ENCODE results near the gene ALG3.

ALG3 gene

DNA sequence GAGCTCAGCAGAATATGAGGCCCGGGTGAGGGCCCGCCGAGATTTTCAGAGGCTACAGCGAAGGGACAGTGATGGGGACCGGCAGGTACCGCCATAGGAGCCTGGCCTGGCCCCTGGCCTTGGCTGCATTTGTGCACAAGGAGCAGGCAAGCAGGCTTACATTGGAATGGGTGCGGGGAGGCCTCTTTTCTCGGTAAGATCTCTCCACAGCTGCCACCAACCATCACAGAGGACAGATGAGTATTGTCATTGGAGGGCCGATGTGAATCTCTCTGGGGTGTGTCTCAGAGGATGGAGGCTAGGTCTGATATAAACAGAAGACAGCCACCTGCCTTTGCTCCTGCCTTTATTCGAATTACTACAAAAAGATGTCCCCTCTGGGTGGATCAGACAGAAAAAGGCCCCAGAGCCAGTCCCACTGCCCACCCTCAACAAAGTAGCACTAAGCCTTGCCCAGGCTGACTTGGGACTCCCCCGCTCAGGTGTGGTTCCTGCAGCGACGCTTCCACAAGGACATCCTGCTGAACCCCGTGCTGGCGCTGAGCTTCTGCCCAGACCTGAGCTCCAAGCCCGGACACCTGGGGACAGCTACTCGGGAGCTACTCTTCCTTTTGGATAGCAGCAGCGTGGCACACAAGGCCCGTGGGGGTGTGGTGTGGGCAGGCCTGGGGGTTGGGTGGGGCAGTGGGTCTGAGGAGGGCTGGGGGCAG, 13.9 kb downstream of the ALG3 start:
- DNase-seq, result no peak

DNA sequence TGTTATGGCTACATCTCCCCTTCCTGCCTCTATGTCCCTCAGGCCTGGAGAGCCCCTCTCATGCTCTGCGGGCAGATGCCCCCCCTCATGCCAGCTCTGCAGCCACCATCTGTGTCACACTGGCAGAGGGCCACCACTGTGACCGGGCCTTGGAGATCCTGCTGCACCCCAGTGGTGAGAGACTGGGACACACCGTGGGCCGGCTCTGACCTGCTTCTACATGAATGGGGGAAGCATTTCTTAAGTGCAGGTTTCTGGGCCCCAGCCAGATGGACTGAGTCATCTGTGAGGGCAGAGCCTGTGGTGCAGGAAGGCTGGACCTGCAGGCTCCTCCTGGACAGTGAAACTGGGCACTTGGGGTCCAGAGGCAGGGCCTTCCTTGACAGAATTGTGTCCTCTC, 14.5 kb downstream of the ALG3 start:
- no peak for DNase-seq

DNA sequence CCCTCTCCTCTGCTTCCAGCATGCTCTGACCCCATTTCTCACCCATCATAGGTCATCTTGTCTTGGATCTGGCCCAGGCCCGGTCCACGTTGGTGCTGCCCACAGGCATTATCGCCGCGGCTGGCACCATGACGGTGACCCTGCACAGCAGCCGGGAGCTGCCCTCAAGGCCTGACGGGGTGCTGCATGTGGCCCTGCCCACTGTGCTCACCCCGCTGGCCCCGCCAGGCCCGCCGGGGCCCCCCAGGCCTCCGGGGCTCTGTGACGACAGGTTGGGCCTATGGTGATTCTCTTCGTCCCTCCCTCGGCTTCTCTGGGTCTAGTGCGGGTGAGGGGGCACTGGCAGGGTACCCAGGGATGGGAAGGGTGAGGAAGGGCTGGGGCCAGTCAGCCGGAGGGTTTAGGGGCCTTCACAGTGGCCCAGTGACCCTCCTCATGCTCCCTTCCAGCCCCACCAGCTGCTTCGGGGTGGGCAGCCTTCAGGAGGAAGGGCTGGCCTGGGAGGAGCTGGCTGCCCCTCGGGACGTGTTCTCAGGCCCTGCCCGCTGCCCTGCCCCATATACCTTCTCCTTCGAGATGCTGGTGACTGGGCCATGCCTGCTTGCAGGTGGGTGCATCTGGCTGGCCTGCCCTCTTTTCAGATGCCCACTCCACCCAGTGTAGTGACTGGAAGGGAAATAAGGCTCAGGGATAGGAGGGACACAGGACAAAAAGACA, 15.5 kb downstream of the ALG3 start:
- DNase-seq, result no peak

GRCh38 chr3:184231671-184232070, 17.1 kb downstream of the ALG3 start:
- no peak for DNase-seq

DNA sequence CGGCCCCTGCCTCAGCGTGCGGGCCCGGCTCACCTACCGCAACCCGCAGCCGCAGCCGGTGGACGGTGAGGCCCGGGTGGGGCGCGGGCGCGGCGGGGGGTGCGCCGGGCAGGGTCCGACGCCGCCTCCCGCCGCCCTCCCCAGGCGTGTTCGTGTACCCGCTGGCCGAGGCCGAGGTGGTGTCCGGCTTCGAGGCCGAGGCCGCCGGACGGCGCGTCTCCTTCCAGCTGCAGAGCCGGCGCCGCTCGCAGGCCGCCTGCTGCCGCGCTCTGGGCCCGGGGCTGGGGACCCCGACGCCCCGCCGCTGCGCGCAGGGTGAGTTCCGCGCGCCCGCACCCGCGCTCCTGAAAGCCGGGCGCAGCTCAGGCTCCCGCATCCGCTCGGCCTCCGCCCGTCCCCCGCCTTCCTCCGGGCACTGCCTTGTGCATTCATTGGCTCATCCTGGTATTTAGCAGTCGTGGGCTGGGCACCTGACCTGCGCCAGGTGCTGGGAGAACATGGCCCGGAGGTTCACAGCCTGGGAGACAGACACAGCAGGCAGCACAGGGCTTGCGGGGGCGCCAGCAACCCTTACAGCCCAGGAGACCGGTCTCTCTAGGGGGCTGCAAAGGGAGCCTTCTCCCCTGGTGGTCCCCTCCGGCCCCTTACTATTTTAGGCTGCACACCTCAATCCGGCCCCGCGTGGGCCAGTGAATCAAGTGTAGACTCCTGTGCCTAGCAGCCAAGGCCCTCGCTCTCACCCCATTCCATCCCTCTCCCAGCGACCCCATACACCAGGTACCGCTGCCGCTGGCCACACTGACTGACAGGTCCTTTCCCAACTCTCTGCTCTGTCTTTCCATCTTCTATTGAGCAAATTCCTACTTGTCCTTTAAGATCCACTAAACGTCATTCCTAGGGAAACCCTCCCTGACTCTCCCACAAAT, 17.9 kb downstream of the ALG3 start:
- DNase-seq, result no peak

- peak in 1 of 6 experiments; percentile 25 for DNase-seq
Measured at GRCh38 chr3:184230081-184230602, 18.6 kb downstream of the ALG3 start.

DNA sequence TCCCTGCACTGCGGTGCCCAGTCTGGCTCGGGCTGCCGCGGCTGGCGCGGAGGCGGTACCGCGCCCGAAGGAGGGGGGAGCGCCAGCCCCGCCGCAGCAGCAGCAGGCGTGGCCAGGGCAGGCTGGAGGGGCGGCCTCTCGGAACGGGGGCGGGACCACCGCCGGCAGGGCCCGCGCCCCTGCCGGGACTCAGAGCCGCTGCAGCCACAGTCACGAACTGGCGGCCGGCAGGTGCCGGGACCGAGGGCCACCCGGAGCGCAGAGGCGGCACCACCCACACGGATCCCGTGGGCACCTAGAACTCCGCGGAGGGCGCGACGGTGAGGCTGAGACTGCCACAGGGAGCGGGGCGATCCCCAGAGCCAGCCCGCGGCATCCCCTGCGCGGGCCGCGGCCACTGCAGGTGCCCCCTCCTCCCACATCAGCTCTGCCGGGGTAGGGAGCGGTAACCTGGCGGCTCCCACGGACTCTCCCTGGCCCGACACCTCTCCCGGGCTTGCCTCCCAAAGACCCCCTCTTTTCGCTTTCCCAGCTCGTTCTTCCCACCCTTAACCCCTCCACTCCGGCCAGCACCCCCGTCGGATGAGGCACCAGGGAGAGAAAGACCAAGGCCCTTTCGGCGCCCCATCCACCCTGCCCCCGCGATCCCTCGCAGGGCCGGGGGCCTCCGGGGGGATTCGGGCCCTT, 19.2 kb downstream of the ALG3 start, which contains the start of gene VWA5B2:
VWA5B2 (plus strand) TSS at position 192 of the 687 bp plus-strand sequence. CDS start 944 bp downstream, outside the sequence.
- peak; percentile 23 to 62 (median 59) for DNase-seq

- DNase-seq, result no peak
Measured at GRCh38 chr3:184228376-184229137, 20.2 kb downstream of the ALG3 start.

DNA sequence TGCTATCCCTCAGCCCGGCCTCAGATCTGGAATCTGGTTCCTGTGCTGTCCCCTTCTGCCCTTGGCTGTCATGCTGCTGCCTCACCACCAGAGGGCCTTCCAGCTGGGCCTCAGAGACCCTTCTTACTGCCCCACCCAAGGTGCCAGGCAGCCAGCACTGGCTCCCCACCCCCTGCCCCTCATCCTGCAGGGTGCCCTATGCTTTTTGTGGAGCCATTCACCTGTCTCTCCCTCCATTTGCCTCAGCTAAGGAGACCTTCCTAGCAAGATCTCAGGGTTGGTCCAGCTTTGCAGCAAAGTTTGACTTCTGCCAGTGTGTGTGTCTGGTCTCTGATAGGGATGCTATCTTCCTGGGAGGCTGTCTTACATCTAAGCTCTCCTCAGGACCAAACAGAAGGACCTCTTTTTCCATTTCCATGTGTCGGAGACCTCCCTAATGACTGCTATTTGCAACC, 21.3 kb downstream of the ALG3 start:
- peak in 5 of 6 experiments; percentile 17 to 58 (median 32) for DNase-seq

- DNase-seq, result no peak
Measured at GRCh38 chr3:184223946-184224345, 24.8 kb downstream of the ALG3 start.

GRCh38 chr3:184222521-184222920, 26.2 kb downstream of the ALG3 start:
- no peak for DNase-seq

GRCh38 chr3:184218814-184219213, 29.9 kb downstream of the ALG3 start:
- no peak for DNase-seq

DNA sequence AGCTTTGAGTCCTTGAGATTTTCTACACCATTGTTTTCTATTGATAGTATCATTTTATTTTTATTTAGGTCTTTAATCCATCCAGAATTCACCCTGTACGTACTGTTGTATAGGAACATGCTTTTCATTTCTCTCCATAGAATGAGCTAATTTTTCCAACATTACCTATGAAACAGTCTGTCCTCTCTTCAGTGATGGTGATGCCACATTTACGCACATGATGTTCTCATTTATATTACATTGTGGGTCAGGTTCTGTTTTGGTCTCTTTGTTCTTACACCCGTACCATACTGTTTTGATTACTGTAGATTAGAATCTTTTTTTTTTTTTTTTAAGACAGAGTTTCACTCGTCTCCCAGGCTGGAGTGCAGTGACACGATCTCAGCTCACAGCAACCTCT, 37.0 kb downstream of the ALG3 start:
- no peak for DNase-seq

- no peak for DNase-seq
Measured at GRCh38 chr3:184211297-184211696, 37.5 kb downstream of the ALG3 start.

DNA sequence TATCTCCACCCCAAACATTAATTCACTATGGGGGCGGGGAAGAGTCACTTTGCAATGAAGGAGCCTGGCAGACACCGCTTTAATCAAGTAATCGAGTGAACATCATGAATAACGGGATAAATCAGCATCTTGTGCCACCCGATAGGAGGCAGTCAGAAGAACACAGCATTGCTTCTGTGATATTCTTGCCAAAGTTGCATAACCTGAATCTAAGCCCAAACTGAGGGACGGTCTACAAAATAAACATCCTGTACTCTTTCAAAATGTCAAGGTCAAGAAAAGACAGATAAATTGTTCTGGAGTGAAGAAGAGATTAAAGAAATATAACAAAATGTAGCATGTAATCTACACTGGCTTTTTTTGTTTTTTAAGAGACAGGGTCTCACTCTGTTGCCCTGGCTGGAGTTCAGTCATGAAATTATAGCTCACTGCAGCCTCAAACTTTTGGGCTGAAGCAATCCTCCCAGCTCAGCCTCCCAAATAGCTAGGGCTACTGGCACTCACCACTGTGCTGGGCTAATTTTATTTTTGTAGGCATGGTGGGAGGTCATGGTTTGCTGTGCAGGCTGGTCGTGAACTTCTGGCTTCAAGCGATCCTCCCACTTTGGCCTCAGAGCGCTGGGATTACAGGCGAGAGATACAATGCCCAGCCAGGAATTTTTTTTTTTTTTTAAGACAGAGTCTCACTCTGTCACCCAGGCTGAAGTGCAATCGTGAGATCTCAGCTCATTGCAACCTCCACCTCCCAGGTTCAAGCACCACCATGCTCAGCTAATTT, 39.4 kb downstream of the ALG3 start:
- DNase-seq, result no peak

DNA sequence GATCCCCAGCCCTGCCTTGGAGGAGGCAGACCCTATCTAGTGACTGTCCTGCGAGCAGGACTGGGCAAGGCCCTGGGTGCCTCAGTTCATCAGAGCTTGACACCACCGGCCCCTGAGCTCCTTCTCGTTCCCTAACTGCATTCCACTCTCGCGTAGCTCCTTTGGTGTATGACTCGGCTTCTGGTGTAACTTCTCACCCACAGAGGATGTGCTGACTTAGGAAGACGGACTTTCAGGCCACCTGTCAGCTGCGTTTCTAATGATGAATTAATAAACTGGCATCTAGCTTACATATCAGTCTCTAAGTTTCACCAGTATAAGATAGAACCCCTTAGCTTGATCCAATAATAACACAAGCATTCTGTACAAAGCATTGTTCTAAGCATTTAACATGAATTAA, 45.2 kb downstream of the ALG3 start:
- no peak for DNase-seq

GRCh38 chr3:184200825-184201224, 47.9 kb downstream of the ALG3 start:
- no peak for DNase-seq

GRCh38 chr3:184198509-184198908, 50.3 kb downstream of the ALG3 start:
- DNase-seq, result no peak

DNA sequence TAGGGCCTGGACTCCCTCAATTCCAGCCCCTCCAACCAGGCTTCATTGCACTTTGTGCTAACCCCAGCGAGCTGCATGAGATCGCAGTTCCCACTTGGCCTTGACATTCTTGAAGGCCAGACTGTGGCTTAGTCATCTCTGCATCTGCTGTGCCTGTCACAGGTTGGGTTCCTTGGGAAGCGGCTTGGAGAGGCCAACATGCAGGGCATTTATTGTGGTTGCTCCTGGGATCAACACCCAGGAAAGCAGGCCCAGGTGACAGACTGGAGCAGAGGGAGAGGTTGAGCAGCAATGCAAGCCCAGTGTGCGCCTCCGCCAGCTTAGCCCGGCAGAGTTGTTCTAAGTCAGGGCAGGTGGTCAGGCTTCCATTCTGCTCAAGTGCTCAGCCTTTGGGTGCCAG, 52.2 kb downstream of the ALG3 start:
- DNase-seq, result no peak

- DNase-seq, result no peak
Measured at GRCh38 chr3:184193991-184194539, 54.7 kb downstream of the ALG3 start.
